ENCODE data around the gene HOXB2. TPM values are rescaled to one million over a fixed set of nuclear protein-coding genes. Genes with fewer than 3 reads are reported as not detected.
A peak's percentile ranks its signal among the peaks of the same experiment; 100 is the strongest.

HOXB2 gene
- total RNA-seq, 1 experiment from 2014 or later: 3.7 TPM

DNA sequence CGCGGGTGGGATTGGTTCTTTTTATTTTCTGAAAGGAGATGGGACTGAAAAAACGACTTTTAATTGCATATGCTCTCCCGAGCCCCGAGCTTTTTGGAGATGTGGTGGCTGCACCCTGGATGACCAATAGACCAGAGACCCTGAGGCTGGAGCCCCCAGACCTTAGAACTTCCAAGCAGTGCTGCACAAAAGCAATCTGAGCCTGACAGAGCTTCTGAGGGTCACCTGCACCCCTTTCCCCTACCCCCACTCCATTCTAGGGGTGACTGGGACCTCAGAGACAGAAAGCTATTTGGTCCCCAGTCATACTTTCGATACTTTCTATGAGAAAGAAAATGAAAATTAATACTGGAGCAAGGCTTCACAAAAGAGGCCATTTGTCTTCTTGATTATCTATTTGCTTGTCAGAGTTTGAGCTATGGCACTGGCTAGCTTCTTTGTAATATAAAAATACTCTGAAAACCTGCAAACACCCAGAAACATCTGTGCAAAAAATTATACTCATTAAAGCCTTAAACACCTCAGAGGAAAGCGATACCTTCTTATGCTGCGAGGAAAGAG is 29.7 kb upstream of the HOXB2 start (continued):
- TF ChIP-seq, protein P1, sequence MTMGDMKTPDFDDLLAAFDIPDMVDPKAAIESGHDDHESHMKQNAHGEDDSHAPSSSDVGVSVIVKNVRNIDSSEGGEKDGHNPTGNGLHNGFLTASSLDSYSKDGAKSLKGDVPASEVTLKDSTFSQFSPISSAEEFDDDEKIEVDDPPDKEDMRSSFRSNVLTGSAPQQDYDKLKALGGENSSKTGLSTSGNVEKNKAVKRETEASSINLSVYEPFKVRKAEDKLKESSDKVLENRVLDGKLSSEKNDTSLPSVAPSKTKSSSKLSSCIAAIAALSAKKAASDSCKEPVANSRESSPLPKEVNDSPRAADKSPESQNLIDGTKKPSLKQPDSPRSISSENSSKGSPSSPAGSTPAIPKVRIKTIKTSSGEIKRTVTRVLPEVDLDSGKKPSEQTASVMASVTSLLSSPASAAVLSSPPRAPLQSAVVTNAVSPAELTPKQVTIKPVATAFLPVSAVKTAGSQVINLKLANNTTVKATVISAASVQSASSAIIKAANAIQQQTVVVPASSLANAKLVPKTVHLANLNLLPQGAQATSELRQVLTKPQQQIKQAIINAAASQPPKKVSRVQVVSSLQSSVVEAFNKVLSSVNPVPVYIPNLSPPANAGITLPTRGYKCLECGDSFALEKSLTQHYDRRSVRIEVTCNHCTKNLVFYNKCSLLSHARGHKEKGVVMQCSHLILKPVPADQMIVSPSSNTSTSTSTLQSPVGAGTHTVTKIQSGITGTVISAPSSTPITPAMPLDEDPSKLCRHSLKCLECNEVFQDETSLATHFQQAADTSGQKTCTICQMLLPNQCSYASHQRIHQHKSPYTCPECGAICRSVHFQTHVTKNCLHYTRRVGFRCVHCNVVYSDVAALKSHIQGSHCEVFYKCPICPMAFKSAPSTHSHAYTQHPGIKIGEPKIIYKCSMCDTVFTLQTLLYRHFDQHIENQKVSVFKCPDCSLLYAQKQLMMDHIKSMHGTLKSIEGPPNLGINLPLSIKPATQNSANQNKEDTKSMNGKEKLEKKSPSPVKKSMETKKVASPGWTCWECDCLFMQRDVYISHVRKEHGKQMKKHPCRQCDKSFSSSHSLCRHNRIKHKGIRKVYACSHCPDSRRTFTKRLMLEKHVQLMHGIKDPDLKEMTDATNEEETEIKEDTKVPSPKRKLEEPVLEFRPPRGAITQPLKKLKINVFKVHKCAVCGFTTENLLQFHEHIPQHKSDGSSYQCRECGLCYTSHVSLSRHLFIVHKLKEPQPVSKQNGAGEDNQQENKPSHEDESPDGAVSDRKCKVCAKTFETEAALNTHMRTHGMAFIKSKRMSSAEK (CRISPR knock-in tag; IDR thresholded peaks at IDR 0.05; ENCODE audit: borderline replicate concordance): no peak
- no peak for TF ChIP-seq JUN (CRISPR knock-in tag; IDR thresholded peaks at IDR 0.05)
- no peak for TF ChIP-seq SMAD3 (CRISPR knock-in tag; IDR thresholded peaks at IDR 0.05; ENCODE audit: borderline replicate concordance)
- no peak for TF ChIP-seq CREB1 (CRISPR knock-in tag; IDR thresholded peaks at IDR 0.05)
- TF ChIP-seq GTF2I (CRISPR knock-in tag; conservative IDR thresholded peaks at IDR 0.05): no peak
- TF ChIP-seq NFE2L1 (CRISPR knock-in tag; IDR thresholded peaks at IDR 0.05): no peak

DNA sequence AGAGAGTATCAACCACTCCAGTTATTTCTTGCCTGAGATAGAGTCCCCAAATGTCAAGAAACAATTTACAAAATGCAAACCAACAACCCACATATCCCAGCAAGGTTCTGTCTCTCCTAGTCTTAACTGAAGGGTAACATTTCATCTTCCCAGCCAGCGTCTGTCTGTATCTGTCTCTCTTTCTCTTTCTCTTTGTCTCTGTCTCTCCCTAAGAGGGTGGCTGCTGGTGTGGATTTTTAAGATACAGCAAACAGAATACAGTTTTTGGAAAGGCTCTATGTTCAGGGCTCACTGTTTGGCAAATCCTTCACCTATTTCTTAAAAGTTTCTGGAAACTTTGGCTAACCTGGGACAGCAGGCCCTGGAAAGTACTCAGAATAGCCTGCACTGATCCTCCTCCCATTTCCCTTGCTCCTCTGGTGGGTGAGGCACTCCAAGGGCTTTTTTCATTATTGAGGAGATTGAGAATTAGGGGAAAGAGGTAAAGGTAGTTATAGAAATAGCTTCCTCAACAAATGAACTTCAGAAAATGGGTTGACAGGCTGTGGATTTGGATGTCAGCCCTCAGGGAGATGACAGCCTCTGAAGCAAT is 27.0 kb upstream of the HOXB2 start:
- CTCF ChIA-PET: no interaction called here
- H3K36me3 Mint-ChIP-seq: no peaks in the 10 kb centered on the region
- H3K27me3 Mint-ChIP-seq (ENCODE audit: low read depth): no peaks in the 10 kb centered on the region
- DNase-seq (ENCODE audit: low spot score) (no peak), ATAC-seq (no peak)
- no peaks in the 10 kb centered on the region for H3K9me3 Mint-ChIP-seq
- H3K27ac Mint-ChIP-seq: no peak overlapping the region
- peaks cover 36% of the 10 kb centered on the region for H3K4me1 Mint-ChIP-seq
- no peak for TF ChIP-seq ESRRA (CRISPR knock-in tag; IDR thresholded peaks at IDR 0.05; ENCODE audit: borderline replicate concordance)
- TF ChIP-seq ZNF423 (CRISPR knock-in tag; IDR thresholded peaks at IDR 0.05): no peak
- TF ChIP-seq CREM (CRISPR knock-in tag; IDR thresholded peaks at IDR 0.05): no peak
- no peak for TF ChIP-seq RELA (CRISPR knock-in tag; IDR thresholded peaks at IDR 0.05; ENCODE audit: borderline replicate concordance)
- TF ChIP-seq SOX15 (CRISPR knock-in tag; IDR thresholded peaks at IDR 0.05): no peak
- TF ChIP-seq TEAD4 (CRISPR knock-in tag; IDR thresholded peaks at IDR 0.05): no peak
- TF ChIP-seq, protein P2, sequence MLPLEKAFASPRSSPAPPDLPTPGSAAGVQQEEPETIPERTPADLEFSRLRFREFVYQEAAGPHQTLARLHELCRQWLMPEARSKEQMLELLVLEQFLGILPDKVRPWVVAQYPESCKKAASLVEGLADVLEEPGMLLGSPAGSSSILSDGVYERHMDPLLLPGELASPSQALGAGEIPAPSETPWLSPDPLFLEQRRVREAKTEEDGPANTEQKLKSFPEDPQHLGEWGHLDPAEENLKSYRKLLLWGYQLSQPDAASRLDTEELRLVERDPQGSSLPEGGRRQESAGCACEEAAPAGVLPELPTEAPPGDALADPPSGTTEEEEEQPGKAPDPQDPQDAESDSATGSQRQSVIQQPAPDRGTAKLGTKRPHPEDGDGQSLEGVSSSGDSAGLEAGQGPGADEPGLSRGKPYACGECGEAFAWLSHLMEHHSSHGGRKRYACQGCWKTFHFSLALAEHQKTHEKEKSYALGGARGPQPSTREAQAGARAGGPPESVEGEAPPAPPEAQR (CRISPR knock-in tag; IDR thresholded peaks at IDR 0.05): no peak
- TF ChIP-seq NR1H2 (CRISPR knock-in tag; IDR thresholded peaks at IDR 0.05): no peak
- no peak for TF ChIP-seq KAT7 (CRISPR knock-in tag; IDR thresholded peaks at IDR 0.05; ENCODE audit: borderline replicate concordance)
- POLR2A ChIA-PET: no interaction called here
- H3K4me3 Mint-ChIP-seq: no peak overlapping the region

DNA sequence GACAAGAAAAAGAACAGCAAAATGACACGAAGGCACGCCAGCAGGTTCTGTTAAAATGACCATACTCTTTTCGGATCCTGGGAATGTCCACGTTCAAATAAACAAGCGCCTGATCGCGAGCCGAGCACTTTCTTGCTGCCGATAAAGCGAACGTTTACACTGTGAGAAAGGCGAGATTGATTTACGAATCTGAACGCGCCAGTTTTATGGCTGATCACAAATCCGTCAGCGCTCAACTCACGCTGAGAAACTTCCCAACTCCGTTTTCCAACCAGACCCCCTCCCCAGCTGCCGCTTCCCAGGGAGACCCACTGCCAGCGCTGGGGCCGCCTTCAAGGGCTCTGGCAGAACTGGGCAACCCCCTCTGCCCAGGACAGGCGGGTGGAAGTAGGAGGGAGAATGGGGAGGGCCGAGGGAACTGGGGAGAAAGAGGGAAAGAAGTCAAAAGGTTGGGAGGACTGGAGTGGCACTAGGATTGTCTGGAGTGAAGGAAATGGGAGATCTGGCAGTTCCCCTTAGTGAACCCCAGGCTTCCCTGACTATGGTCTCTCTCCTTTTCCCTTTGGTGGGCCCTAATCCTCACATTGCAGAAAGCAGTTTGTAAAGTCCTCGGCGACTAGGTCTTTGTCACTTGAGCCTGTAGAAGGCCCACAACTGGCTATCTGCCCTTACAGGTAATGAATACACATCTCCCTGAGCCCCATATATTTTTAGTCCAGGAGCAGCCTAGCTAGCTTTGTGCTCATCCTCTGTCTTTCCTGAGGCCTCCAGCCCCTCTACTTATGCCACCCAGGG is 26.3 kb upstream of the HOXB2 start:
- H3K36me3 Mint-ChIP-seq: no peaks in the 10 kb centered on the region
- H3K4me1 Mint-ChIP-seq: peaks cover 32% of the 10 kb centered on the region
- ATAC-seq (peak; percentile 11; the same call in 1 of the 2 replicates), DNase-seq (ENCODE audit: low spot score) (no peak)
- no peak overlapping the region for H3K4me3 Mint-ChIP-seq
- ChIA-PET POLR2A (no interaction called here), CTCF (interaction anchor here (1.0 to 1.2 kb wide), 3 partner anchors 20 to 79 kb away, joined by 3 to 5 read pairs (median 3); no protein-coding TSS in a partner anchor)
- no peaks in the 10 kb centered on the region for H3K27me3 Mint-ChIP-seq (ENCODE audit: low read depth)
- no peaks in the 10 kb centered on the region for H3K9me3 Mint-ChIP-seq
- no peak overlapping the region for H3K27ac Mint-ChIP-seq
- TF ChIP-seq PRRX2 (CRISPR knock-in tag; IDR thresholded peaks at IDR 0.05) (no peak), ESRRA (CRISPR knock-in tag; IDR thresholded peaks at IDR 0.05; ENCODE audit: borderline replicate concordance) (no peak), RORB (CRISPR knock-in tag; IDR thresholded peaks at IDR 0.05) (no peak), ZBTB21 (CRISPR knock-in tag; IDR thresholded peaks at IDR 0.05; ENCODE audit: borderline replicate concordance) (no peak), KAT7 (CRISPR knock-in tag; IDR thresholded peaks at IDR 0.05; ENCODE audit: borderline replicate concordance) (no peak), NFE2L1 (CRISPR knock-in tag; IDR thresholded peaks at IDR 0.05) (no peak), TEAD4 (CRISPR knock-in tag; IDR thresholded peaks at IDR 0.05) (no peak)
- TF ChIP-seq, protein P3, sequence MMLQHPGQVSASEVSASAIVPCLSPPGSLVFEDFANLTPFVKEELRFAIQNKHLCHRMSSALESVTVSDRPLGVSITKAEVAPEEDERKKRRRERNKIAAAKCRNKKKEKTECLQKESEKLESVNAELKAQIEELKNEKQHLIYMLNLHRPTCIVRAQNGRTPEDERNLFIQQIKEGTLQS (CRISPR knock-in tag; conservative IDR thresholded peaks at IDR 0.05): no peak
- TF ChIP-seq, protein P4, sequence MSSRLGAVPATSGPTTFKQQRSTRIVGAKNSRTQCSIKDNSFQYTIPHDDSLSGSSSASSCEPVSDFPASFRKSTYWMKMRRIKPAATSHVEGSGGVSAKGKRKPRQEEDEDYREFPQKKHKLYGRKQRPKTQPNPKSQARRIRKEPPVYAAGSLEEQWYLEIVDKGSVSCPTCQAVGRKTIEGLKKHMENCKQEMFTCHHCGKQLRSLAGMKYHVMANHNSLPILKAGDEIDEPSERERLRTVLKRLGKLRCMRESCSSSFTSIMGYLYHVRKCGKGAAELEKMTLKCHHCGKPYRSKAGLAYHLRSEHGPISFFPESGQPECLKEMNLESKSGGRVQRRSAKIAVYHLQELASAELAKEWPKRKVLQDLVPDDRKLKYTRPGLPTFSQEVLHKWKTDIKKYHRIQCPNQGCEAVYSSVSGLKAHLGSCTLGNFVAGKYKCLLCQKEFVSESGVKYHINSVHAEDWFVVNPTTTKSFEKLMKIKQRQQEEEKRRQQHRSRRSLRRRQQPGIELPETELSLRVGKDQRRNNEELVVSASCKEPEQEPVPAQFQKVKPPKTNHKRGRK (CRISPR knock-in tag; IDR thresholded peaks at IDR 0.05; ENCODE audit: borderline replicate concordance): no peak
- TF ChIP-seq, protein P5, sequence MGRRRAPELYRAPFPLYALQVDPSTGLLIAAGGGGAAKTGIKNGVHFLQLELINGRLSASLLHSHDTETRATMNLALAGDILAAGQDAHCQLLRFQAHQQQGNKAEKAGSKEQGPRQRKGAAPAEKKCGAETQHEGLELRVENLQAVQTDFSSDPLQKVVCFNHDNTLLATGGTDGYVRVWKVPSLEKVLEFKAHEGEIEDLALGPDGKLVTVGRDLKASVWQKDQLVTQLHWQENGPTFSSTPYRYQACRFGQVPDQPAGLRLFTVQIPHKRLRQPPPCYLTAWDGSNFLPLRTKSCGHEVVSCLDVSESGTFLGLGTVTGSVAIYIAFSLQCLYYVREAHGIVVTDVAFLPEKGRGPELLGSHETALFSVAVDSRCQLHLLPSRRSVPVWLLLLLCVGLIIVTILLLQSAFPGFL (CRISPR knock-in tag; IDR thresholded peaks at IDR 0.05; ENCODE audit: borderline replicate concordance): no peak

All from WTC11 (cell line).